NCI-H510A (cell line): ENCODE results near the gene INPP5E.
"Not testable (repeated sequence)": the region's sequence is repeated elsewhere in the genome, so short reads cannot be mapped to it uniquely, and the experiment has no call there.

Source experiments
- DNase-seq: peaks from one replicate; lab custom pipeline; 2025; lab: John Stamatoyannopoulos, UW

Gene INPP5E

DNA sequence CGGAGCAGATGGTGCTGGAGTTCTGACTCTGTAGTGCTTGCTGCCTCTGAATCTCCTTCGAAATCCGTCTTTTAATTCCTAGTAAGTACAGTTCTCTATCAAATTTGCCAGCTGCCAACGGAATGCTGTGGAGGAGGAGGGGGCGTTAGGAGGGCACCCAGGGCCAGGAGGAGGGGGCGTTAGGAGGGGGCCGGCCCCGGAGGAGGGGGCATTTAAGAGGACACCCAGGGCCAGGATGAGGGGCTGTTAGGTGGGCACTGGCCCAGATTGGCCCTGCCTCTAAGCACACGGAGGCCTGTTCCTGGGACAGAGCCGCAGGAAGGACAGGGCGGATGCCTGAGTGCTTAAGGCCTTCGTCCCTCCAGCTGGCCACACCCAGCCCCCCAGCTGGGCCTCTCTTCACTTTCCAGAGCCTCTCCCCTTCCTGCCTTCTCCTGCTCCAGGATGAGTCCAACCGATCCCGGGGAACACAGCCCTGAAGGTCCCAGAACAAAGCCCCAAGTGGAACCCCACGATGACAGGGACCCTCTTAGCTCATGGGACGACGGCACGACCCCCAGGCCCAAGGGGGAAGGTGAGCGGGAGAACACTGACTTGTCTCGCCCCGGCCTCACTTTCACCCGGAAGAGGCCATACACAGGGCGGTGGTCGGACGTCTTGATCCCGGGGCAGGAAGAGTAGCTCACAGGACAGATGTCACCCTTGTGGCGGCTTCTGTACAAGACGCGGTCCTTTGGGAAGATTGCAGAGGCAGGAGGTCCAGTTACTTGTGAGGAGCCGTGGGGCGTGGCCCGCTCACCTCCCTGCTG, 9.8 kb downstream of the INPP5E start:
- no peak for DNase-seq

DNA sequence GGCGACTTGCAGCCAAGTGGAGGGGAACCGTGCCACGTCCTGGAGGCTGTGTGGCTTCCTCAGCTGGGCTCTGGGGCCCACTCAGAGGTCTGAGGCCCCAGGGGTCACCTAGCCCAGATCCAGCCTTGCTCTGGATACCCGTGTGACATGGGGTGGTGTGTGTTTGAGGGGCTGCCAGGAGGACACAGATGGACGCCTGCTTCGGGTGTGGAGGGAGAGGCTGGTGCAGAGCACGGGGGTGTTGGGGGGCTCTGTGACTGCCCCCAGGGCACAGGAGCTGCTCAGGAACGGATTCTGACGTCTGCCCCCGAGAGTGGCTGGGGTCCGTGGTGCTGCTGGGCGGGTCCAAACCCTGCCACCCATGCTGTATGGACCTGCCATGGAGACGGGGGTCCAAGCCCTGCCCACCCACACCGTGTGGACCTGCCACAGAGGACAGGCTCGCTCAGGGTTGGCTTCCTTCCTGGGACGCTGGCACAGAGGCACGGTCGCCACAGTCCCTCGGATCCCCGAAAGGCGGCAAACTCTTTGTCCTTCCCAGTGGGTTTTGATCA, 10.5 kb downstream of the INPP5E start:
- DNase-seq, result no peak

DNA sequence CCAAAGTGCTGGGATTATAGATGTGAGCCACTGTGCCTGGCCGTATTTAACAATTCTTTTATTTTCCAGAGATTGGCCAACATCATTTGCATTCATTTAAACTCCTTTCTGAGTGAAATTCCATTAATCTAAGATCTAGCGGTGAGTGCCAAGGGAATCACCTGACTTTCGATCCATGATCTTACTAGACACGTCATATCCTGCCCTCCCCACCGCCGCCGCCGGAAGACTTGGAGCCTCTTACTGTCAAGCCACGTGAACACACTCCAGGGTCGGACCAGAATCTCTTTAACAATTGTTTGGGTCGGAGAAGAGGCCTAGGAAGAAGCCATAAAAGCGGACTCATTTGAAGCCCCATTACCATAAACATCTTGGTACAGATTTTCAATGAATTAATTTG, 12.9 kb downstream of the INPP5E start:
- no peak for DNase-seq

DNA sequence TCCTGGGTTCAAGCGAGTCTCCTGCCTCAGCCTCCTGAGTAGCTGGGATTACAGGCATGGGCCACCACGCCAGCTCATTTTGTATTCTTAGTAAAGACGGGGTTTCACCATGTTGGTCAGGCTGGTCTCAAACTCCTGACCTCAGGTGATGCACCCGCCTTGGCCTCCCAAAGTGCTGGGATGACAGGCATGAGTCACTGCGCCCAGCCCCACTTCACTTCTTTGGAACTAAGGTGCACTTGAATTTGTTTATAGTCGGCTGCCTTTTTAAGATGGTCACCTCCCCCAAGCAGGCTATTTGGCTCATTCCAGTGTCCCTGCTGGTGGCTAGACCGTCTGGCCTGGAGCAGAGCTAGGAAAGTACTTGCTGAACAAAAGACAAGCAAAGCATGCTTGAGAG, 14.3 kb downstream of the INPP5E start:
- not testable (repeated sequence) for DNase-seq

DNA sequence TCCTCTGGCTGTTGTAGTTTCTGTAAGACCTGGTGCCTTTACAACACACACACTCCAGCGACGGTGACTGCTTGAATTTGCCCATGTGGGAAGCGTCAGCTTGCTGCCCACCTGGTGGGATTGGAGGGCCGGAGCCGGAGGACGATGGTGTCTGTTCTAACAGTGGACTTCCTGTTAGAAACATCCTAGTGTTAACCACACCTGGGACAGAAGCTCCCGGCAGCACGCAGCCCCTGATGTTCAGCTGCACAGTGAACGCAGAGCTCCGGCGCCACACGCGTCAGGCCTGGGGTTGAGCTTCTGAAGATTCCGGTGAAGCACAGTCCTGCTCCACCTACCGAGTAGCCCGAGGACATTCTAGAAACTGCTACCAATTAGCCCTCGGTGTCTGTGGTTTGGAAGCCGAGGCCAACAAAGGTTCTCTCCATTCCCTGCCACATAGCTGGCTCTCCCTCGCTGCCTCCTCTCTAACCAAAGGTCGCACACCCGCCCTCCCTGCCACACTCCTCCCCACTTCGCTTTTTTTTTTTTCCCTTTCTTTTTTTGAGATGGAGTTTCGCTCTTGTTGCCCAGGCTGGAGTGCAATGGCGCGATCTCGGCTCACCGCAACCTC, 14.8 kb downstream of the INPP5E start:
- DNase-seq, result no peak

DNA sequence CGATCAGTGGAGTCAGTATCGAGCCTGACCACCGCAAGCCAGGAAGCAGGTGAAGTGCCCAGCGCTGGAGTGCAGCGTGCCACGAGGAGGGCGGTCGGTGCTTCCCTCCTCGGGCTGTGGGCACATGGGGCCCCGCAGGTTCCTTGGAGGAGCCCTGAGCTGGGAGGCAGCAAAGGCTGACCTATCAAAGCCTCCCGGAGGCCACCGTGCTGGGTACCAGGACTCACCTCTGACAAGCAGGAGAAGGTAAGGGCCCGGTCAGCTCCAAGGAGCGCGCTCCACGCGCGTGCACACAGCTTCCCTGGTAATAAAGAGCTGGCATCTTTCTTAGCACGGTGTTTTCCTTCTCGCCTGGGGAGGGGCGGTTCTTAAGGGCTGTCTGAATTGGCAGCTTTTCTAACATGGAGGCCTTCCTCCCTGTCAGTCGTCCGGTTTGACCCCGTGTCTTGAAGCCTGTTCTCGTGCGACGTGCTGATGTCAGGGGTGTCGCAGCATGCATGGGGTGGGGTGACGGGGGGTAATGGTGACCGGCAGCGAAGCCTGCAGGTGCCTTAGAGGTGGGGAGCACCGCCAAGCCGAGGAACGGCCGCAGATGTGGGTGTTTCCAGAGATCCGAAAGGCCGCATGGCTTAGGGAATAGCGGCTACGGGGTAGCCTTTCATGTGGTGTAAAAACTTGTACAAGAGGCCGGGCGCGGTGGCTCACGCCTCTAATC, 16.1 kb downstream of the INPP5E start:
- DNase-seq, result no peak

DNA sequence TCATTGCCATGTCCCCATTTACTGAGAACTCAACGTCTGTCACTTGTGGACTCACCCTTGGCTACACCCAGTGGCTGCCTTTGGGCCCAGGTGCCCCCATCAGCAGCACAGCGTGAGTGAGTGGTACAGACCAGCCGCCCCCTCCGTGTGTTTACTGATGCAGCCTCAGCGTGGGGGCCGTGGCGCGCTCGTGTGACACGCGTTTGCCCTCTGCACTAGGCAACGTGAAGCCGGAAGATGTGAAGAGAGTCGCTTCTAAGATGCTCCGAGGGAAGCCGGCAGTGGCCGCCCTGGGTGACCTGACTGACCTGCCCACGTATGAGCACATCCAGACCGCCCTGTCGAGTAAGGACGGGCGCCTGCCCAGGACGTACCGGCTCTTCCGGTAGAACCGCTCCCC, 16.8 kb downstream of the INPP5E start:
- no peak for DNase-seq

DNA sequence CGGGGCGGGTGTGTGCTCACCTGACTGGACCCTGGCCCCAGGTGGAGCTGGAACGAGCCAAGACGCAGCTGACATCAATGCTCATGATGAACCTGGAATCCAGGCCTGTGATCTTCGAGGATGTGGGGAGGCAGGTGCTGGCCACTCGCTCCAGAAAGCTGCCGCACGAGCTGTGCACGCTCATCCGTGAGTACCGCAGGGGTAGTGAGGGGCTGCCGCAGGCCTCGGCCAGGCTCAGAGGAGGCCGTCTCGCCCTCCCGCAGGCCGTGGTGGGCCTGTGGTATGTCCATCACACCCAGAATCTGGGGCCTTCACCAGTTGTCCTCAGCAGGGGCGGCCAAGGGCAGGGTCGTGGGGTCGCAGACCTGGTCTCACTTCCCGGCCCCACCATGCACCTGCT, 17.9 kb downstream of the INPP5E start:
- no peak for DNase-seq

DNA sequence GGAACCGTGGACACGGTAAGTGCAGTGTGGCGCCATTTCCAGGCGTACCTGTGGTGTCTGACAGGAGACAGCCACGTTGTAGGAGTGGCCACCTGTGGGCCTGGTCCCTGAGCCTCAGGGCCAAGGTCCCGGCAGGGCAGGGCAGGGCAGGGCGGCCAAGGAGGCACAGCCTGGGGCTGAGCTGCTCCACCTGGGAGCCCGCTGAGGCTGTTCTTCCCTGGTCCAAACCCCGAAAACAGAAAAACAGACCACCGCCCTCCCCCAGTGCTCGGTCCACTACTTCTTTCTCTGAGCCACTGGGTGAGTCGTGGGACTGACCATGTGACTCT, 20.6 kb downstream of the INPP5E start:
- DNase-seq, result no peak

DNA sequence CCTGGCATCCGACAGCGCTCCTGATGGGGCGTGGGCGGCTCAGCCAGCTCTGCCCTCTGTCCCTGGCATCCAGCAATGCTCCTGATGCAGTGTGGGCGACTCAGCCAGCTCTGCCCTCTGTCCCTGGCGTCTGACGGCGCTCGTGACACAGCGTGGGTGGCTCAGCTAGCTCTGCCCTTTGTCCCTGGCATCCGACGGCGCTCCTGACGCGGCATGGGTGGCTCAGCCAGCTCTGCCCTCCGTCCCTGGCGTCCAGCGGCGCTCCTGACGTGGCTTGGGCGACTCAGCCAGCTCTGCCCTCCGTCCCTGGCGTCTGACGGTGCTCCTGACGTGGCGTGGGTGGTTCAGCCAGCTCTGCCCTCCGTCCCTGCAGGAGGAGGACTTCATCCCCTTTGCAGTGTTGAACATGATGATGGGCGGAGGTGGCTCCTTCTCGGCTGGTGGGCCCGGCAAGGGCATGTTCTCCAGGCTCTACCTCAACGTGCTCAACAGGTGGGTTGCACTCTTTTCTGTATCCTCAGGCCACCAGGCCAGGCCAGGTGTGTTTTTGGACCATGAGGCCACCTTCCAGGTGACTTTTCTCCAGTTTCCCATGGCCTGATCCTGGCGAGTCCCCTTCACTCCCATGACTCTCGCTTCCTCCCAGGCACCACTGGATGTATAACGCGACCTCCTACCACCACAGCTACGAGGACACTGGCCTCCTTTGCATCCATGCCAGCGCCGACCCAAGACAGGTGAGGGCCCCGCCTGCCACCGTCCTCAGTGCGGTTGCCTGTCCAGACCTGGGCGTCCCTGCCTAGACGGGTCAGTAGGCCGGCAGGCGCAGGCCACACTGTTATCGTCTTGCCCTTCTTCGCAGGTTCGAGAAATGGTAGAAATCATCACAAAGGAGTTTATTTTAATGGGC, 21.2 kb downstream of the INPP5E start:
- no peak for DNase-seq

DNA sequence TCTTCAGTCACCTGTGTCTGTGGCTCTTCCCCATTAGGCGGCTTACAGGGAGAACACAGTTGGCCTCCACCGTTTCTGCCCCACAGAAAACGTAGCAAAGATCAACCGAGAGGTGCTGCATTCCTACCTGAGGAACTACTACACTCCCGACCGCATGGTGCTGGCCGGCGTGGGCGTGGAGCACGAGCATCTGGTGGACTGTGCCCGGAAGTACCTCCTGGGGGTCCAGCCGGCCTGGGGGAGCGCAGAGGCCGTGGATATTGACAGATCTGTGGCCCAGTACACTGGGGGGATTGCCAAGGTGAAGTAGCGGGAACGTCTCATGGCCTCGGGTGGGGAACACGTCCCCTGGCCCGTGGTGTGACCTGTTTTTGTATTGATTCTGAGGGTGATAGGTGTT, 22.7 kb downstream of the INPP5E start:
- no peak for DNase-seq

DNA sequence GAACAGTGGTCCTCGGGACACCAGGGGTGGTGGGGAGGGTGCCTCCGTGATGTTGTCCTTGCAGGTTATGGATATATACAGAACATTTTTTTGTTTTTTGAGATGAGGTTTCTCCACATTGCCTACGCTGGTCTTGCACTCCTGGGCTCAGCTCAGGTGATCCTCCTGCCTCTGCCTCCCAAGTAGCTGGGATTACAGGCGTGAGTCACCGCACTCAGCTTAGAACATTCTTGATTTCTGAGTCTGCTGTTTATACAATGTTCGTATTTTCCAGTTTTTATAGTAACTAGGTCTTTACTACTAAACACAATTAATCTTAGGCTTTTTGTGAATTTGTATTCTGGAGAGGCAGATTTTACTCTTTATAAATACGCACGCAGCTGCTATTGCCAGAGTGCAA, 23.2 kb downstream of the INPP5E start:
- no peak for DNase-seq

DNA sequence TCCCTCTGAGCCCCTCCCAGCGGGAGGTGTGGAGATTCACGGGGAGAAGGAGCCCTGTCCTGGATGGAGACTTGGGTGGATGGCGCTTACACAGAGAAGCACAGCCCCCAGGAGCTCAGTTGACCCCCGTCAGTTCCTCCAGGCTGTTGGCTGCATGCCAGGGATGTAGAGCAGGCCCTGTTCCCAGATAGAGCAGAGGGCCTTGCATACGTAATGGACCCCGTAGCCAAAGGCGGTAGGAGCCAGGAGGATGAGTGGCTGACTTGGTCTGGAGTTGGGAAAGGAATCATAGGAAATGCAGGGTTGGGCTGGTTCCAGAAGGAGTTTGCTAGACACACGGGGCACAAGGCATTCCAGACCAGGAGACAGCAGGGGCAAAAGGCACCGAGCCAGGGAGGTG, 26.7 kb downstream of the INPP5E start:
- DNase-seq, result no peak

DNA sequence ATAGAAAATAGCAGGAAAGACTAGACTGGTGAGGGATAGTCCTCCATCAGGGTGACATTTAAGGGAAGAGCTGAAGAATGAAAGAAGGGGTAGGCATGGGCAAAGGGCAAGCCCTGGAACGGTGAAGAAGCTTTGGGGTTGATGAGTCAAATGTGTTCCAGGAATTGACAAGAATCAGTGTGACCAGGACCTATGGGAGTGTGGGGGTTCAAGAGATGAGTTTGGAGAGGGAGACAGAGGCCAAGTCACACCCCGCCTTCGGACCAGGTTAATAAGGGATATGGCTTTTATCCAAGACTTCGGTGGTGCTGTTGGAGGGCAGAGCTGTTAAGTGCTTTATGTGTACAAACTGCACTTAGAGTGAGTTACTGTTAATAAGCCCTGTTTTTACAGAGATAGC, 28.3 kb downstream of the INPP5E start:
- DNase-seq, result no peak

DNA sequence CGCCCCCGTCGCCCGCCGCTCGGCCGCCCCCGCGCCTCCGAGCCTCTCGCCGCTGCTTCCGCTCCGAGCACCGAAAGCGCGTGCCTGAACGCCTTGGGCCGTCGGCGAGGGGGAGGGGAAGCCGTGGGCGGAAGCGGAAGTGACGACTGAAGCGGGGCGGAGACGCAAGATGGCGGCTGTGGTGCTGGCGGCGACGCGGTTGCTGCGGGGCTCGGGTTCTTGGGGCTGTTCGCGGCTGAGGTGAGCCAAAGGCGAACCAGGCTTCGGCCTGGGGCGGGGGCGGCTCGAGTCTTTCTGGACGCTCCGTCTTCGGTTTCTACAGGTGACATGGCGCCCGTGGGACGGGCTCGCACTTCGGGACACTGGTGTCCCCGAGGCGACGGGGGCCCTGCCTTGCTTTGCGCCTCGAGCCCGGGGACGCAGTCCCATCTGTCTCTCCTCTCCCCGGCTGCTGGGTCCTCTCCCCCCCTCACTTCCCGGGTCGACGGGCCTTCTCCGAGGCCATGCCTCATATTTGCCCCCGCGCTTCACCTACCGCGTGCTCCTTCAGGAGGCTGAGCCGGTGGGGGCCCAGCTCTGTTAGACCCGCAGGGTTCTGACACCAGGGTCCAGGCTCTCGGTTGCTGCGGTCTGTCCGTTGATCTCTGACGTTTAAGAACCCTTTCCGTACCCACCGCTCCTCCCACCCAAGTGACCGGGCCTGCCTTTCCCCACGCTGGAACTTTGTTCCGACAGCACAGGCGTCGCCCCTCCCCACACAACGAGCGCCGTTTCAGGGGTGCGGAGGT, 29.0 kb downstream of the INPP5E start, which contains the start of the genes ENTR1 and PMPCA:
TSS of gene ENTR1 (minus strand) at position 115 of the 788 bp plus-strand sequence. CDS start 217 bp downstream, outside the sequence.
TSS of gene PMPCA (plus strand) at position 159 of the 788 bp plus-strand sequence. CDS start at position 170, 11 bp downstream.
- DNase-seq, result peak; percentile 72

DNA sequence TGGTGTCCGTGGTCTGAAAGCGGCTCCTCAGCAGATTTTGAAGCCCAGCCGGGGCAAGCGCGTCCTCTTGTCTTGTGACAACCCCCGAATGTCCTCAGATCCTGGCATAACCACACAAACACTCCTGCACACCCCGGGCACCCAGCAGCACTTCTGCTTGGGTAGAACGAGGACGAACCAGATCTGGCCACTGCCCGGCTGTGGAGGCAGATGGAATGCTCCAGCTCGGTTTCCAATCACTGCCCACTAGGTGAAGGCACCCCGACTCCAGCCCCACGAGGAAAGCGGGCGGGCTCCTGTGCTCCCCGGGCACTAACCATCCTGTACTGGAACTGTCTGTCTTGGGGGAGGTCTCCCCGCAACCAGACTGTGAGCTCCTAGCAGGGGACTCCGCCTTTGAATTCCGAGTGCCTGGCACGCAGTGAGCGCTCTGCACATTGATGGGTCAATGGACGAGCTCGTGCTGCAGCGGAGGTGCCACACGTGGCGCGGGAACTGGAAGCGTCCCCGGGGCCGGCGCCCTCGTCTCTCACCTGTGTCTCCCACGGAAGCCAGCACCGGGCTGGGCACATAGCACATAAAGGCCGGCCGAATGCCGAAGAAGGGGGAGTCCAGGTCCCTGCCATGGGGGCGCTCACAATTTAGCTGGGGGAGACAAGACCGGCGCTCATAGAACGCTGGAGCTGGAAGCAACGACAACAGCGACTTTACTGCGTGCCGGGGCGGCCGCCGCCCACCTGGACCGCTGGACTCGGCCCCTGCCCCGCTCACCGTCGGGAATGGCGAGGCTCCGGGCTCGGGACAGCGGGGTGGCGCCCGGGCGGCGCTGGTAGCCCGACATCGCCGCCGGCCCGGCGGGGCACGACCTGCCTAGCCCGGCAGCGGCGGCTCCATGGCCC, 29.8 kb downstream of the INPP5E start:
- peak; percentile 9 for DNase-seq

DNA sequence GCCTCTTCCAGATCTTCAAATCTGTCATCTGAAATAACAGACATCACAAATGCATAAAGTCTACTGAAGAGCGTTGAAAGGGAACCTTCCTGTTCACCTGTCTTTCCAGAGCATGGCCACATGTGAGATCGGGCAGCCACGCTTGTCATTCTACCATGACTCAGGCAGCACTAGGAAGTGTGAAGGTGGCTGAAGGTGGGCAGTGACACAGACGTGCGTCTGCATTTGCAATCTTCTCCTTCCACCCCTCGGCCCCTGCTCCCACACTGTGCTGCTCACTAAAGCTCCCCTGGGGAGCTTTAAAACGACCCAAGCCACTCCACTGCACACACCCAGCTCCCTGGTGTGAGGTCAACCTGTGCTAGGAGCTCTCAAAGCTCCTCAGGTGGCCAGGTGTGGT, 31.7 kb downstream of the INPP5E start:
- no peak for DNase-seq

DNA sequence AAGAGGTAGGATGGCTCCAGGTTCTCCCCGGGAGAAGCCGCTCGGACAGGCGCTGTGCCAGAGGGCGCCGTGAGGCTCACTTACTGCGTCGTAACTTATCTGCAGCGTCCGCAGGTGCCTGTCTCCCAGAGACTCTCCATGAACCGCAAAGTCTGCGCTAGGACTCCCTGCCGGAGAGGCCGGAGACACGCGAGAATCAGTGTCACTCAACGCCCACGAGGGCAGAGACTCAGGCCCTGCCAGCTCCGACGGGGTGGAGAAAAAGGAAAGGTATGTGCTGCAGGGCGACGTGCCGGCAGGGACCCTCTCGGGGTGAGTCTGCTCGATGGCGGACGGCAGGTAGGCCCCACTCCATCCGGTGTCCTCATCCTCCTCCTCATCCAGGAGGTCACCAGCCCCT, 32.6 kb downstream of the INPP5E start:
- DNase-seq, result not testable (repeated sequence)

DNA sequence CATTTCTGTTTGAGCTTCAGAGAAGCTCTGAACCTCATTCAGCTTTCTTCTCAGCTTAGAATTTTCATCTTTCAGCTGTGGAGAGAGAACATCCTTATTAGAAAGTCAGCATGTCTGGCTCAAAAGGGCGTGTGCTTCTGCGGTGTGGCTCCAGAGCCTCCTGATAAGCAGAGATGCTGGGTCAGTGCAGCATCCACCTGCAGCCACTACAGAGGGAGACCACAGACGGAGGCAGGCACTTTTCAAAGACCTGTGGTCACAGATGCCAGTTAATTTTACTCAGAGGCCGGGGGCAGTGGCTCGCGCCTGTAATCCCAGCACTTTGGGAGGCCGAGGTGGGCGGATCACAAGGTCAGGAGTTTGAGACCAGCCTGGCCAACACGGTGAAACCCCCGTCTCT, 33.7 kb downstream of the INPP5E start:
- not testable (repeated sequence) for DNase-seq

DNA sequence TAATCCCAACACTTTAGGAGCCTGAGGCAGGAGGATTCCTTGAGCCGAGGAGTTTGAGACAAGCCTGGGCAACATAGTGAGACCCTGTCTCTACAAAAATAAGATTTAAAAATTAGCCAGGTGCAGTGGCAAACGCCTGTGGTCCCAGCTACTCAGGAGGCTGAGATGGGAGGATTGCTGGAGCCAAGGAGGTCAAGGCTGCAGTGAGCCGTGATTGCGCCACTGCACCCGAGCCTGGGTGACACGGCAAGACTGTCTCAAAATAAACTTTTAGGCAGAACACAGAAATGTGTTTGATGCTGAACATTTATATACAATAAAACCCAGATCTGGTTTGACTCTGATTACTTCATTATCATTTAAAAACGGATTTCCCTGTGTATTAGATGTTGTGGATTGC, 34.2 kb downstream of the INPP5E start:
- no peak for DNase-seq
